LoVo (cell line): ENCODE data around the gene C11orf42.
A peak's percentile ranks its signal among the peaks of the same experiment; 100 is the strongest.

Source experiments
- DNase-seq: peaks from one replicate; pipeline ENCODE4 v3.0.0-alpha.2; 2016; ENCODE audit warnings: low spot score

C11orf42 gene, protein sequence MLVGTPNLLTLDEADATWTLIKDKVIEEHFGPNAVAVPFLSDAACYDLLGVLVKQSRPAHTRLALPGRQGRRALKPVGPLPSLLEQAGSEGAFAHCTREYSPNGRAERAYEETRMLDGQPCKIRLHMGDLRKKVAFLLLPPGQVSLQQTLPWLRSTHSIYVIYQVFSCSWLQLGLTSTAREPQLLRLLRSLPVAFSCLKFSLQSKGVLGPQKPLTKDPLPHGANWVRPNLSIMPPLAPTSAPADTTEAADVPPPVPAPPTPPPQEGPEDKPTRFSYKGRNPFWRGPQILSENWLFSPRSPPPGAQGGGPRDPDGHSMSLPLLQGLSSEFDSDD

DNA sequence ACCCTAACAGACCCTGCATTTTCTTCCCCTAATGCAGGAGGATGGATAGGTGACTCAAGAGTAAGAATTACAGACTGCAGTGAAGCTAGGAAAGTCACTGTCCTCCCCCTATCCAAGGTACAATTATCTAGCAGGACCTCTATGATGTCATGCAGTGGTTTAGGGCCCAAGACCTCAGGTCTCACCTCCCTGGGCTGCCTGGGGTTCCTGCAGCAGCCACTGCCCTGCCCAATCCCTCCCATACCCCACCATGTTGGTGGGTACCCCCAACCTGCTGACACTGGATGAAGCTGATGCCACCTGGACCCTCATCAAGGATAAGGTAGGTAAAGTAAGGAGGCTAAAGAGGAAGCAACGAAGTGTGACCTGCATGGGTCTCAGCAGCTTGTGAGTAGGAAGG lies at the start of gene C11orf42:
Gene C11orf42, plus strand, starts transcription at position 192 of the 400 bp plus-strand sequence. Its CDS starts 59 bp downstream, at position 251.
- no peak for DNase-seq

DNA sequence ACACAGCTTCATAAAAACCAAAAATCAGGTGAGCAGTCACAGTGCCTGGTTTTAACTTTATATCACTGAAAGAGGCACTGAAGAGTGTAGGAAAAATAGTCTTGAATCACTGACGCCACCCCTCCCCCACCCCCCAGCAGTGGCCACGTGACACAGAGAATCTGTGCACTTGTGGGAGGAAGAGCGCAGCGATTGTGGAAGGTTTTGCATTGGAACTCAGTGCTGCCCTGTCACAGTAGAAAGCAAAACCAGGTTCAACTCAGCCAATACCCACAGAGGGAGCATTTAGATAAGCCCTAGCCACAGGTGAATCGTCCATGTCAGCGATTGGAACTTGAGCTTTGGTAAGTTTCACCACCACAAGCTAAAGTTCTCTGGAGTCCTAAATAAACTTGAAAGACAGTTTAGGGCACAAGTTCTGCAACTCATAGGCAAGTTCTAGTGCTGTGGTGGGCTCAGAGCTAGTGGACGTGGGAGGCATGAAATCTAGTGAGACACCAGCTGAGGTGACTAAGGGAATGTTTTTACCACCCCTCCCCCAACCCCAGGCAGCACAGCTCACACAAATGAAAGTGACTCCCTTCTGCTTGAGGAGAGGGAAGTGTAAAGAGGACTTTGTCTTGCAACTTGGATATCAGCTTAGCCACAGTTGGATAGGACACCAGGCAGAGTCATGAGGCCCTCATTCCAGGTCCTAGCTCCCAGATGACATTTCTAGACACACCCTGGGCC lies 48.6 kb upstream of the C11orf42 start:
- DNase-seq = no peak

DNA sequence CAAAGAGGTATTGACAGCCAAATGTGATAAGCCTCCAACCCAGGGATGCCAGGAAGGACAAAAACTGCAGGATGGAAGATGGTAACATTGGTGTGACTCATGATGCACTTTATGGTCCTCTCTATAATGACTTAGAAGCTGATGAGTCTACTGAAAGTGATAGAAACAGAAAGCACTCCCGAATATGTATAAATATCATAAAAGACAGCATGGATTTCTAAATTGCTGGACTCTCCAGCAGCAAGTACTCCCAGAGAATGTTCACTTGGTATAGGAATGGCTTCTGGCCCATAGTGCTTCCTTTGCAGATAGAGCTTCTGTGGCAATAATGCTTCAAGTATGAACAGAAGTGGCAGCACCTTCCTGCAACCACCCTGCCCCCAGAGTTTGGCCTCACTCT lies 35.1 kb upstream of the C11orf42 start, which contains the start of gene OR52B2:
Gene OR52B2, minus strand, starts transcription at position 101 of the 400 bp plus-strand sequence. Its CDS starts 0 bp downstream, at position 101.
- no peak for DNase-seq

DNA sequence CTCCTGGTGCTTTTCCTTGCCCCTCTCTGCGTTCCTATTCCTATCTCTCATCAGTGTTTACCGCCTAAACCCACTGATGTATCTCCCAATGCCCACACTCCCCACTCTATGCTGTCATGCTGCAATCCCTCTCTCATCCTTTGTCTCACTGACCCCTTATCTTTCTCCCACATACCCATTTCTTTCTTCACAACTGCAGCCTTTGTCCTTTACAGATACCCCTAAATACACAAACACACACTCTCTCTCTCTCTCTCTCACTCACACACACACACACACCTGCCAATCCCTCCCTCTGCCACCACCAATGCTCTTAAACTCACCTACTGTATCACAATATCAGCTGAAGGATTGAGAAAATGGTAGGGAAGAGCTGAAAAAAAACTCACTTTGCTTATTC lies 29.9 kb upstream of the C11orf42 start:
- no peak for DNase-seq

DNA sequence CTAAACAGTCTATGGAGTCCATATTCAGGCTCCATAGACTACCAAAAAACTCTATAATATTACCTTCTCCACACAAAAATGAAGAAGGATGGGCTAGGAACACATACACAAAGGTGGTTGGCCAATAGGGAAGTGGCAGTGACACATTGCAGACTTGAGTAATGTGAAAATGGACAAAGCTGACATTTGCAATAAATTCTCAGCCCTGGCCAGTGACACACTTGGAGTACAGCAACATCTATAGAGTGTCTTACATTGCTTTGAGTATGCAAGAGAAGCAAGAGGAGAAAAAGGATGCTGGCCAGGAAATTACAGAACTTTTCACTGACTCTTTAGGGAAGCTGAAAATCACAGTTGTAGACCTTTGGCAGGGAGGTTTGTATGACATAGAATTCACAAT lies 13.6 kb upstream of the C11orf42 start:
- no peak for DNase-seq

DNA sequence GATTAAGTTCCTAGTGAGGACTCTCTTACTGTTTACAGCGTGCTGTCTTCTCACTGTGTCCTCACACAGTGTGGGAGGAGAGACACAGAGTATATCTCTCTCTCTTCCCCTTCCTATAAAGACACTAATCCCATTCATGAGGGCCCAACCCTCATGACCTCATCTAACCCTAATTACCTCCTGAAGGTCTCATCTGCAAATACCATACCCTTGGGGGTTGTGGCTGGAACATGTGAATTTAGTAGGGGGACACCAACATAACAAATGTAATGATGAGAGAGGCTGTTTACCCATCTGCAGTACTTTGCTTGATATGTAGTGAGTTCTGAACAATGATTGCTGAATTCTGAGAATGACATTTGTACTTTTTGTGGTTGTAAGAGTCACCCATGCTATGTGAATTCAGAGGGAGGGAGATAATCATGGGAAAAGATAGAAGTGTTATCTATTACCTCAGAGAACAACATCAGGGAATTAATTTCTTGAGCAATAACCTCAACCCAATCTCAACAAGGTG lies 11.2 kb upstream of the C11orf42 start:
- no peak for DNase-seq

DNA sequence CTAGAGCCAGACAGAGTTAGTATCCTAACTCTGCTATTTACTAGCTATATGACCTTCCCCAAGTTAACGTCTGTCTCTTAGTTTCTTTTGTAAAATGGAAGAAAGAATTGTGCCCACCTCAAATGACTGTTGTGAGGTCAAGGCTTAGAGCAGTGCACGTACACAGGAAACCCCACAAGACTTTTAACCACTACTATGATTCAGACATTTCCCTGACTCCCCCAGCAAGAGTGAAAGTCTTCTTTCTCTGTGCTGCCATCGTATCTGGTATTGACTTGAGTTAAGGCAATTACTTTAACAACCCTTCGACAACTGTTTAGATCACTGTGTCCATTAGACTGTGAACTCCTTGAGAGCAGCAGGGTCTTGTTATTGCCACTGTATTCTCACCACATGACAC lies 9.0 kb upstream of the C11orf42 start:
- no peak for DNase-seq

DNA sequence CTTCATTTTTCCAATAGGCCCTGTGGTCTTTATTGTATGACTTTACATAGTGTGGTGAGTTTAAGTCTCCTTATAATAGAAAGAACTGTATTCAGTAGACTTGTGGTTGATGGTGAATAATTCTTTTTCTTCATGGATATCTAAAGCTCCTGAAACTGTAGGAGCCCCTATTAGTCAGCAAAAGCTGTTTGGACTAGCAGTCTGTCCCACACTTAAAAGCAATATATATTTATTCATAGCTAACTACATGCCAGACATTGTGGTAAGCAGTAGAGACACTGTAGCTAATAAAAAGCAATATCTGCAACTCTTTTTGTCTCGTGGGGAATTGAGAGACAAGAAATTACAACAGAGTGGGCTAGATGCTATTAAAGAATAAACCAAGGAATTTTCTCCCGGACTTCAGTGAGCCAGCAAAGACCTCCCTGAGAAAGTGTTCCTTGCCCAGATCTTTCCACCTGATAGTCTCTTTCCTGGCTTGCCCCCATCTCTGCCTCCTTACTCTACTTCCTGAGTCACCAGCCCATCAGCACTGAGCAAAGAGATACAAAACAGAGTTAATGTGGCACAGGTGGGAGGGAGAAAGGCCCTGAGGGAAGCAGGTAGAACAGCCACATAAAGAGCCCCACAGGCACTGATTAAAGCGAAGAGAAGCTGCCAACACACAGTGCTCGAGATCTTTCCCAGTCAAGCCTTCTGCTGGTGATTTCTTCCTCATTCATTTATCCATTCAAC lies 7.7 kb upstream of the C11orf42 start:
- no peak for DNase-seq

DNA sequence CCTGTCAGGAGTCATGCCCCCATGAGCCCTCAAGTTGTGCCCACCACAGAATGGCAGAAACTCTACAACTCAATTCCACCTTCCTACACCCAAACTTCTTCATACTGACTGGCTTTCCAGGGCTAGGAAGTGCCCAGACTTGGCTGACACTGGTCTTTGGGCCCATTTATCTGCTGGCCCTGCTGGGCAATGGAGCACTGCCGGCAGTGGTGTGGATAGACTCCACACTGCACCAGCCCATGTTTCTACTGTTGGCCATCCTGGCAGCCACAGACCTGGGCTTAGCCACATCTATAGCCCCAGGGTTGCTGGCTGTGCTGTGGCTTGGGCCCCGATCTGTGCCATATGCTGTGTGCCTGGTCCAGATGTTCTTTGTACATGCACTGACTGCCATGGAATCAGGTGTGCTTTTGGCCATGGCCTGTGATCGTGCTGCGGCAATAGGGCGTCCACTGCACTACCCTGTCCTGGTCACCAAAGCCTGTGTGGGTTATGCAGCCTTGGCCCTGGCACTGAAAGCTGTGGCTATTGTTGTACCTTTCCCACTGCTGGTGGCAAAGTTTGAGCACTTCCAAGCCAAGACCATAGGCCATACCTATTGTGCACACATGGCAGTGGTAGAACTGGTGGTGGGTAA lies 6.1 kb upstream of the C11orf42 start, which contains the start of gene OR52W1:
Gene OR52W1, plus strand, starts transcription at position 51 of the 637 bp plus-strand sequence. Its CDS starts 0 bp downstream, at position 51.
- no peak for DNase-seq

DNA sequence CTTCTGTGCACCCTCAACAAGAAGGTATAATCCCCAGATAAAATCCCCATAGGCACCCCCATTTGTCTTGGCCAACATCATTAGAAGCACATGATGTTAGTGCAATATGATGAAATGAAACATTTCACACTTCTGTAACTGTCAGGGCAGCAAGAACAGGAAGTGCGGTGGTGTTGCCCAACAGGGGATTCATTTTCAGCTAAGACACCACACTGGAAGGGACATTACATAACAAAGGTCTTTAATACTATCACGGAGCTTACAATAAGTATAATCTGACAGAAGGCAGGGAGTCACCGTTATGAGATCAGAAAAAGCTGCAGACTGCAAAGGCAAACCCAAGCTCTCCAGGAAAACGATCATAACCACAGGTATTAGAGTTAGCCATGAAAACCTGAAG lies 4.4 kb upstream of the C11orf42 start:
- no peak for DNase-seq

DNA sequence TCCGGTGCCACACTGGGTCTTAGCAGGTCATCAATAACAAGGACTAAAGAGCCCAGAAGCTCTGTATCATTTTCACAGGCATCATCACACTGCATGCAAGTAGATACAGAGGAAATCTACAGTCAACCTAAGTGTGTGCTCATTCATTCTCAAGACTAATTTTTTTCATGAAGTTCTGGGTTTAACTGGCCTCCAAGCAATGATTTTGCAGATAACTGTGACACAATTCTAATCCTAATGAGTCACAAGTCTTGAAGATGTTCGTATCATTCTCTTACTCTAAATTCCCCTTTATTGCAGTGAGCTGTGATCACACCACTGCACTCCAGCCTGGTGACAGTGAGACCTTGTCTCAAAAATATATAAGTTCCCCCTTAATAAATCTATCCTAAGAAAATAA lies 3.9 kb upstream of the C11orf42 start:
- no peak for DNase-seq

DNA sequence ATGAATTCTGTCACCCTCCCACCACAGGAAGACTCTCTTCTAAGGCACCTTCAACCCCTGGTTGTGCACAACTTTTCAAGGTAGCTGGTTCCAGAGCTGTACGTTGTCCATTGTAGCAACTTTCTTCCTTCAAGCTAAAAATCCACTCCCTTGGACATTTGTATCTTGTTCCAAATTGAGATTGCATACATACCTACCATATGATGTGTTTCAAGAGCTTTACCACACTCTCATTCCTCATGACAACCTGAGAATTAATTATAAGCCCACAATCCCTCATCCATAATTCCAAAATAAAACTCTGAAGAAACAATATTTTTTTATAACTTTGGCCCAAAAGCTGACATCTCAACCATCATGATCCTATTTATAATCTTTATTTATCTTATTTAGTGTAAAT lies 3.3 kb upstream of the C11orf42 start:
- DNase-seq = no peak

DNA sequence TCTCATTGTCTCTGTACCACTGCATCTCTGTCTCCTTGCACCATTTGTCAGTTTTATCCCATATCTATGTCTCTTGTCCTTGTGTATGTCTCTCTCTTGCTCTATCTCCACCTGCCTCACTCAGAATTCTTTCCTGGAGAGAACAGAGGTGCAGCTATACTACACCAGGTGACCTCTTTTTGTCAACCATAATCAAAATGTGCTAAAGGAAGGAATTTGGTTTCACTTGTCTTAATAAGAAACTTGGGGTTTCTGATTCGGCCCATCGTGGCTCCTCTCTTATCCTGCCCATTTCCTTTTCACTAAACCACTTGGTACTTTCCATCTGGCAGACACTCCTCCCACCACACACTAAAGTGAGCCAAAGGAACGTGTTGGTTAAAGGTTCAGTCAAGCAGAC lies 2.0 kb upstream of the C11orf42 start:
- DNase-seq = no peak

DNA sequence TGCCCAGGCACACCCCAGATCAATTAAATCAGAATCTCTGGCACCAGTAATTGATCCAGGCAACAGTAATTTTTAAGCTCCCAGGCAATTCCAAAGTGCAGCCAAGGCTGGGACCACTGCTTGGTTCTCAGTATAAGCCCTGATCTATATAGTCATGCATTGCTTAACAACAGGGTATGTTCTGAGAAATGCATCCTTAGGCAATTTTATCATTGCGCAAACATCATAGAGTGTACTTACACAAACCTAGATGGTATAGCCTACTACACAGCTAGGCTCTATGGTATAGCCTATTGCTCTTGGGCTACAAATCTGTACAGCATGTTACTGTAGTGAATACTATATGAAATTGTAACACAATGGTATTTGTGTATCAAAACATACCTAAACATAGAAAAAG lies 651 bp upstream of the C11orf42 start:
- no peak for DNase-seq

DNA sequence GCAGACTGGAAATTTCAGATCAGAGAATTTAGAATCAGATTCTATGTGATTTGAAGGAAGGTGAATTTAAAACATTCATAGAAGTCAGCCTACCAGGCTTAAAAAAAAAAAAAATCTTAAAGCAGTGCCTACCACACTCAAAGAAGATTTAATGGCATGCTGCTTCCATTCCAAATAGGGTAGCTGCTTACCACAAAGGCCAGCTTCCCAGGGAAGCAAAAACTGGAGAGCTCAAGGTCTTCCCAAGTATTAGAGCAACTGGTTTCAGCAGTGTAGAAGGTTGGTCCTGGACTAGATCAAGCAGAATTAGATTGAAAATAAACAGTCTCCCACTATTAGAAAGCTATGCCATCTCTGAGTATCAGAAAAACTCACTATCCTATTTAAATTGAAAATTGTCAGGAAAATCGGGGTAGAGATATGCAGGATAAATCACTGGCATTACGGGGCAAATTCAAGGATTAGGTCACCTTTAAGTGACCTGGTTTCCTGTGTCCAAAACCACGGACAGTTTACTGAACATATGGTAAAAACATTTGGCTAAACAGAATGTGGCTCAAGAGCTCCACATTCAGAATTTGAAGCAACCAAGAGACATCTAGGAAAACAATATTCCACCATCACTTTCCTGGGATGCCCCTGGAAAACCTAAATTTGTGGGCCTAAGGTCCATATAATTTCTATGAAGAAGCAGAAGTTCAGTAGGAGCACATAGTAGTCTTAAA lies 1.3 kb downstream of the C11orf42 start:
- no peak for DNase-seq

DNA sequence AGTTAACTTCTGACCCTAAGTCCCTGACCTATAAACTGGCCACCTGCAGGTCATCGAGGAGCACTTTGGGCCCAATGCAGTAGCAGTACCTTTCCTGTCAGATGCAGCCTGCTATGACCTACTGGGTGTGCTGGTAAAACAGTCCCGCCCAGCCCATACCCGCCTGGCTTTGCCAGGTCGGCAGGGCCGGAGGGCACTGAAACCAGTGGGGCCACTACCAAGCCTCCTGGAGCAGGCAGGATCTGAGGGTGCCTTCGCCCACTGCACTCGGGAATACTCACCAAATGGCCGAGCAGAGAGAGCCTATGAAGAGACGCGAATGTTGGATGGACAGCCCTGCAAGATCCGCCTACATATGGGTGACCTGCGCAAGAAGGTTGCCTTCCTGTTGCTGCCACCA lies 4.4 kb downstream of the C11orf42 start:
- no peak for DNase-seq

DNA sequence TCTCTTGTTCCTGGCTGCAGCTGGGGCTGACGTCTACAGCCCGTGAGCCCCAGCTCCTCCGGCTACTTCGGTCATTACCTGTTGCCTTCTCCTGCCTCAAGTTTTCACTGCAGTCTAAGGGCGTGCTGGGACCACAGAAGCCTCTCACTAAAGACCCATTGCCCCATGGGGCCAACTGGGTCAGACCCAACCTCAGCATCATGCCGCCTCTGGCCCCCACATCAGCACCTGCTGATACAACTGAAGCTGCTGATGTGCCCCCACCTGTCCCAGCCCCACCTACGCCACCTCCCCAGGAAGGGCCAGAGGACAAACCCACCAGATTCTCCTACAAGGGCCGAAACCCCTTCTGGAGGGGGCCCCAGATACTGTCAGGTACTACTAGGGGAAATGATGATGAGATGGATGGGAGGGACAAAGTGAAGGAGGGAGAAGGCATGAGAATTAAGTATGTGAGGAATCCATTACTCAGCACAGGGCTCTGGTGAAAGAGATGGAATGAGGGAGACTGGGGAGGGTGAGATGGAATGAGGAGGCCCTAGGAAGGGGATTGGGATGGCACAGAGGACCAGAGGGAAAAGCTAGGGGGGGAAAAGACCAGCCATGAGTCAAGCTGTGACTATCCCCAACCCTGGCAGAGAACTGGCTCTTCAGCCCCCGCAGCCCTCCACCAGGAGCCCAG lies 5.1 kb downstream of the C11orf42 start:
- no peak for DNase-seq

DNA sequence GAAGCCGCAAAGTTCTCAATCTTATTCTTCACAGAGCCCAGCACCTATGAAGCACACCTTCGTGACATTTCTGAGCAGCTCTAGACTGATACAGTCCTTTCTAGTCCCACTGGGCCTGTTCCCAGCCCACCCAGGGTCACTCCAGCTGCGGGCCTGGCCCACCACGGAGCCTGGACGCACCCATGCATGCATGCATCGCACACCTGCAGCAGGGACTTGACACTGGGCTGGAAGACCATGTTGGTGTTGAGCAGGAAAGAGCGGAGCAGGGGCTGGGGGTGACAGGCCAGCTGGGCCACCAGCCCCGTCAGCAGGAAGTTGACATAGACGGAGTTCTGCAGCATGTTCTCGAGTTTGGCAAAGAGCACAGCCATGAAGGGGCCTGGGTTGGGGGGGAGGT lies 9.2 kb downstream of the C11orf42 start:
- DNase-seq = no peak

DNA sequence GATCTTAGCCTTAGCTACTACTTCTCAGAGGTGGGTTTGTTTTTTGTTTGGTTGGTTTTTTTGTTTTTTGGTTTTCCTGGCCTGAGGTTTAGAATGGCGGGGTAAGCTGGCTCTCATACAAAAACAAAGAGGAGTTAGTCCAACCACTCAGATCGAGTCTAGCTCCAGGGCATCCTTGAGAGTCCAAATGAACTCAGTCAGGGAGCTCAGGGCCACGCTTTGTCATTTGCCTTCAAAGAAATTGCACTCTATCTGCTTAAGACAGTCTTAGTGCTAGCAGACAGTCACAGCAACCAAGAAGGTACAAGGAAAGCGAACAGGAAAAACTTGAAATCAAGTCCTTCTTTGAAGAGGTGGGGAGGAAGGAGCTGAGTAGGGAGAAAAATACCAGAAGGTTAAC lies 11.1 kb downstream of the C11orf42 start:
- DNase-seq = no peak

DNA sequence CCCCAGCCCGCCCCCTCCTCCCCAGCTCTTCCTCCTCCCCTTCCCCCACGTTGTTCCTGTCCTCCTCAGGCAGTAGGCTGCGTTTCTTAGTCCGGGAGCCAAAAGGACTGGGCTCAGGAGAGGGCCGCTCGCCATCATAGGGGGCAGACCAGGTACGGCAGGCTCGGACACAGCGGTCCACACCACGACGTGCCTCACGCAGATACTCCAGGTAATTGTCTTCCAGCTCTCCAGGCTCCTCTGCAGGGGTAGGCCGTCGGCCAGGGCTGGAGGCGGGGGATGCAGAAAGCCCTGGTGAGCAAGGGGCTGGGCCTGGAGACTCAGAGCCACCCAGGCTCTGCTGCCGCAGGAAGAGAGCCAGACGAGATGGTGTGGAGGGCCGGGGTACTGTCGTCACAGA lies 12.4 kb downstream of the C11orf42 start:
- no peak for DNase-seq

DNA sequence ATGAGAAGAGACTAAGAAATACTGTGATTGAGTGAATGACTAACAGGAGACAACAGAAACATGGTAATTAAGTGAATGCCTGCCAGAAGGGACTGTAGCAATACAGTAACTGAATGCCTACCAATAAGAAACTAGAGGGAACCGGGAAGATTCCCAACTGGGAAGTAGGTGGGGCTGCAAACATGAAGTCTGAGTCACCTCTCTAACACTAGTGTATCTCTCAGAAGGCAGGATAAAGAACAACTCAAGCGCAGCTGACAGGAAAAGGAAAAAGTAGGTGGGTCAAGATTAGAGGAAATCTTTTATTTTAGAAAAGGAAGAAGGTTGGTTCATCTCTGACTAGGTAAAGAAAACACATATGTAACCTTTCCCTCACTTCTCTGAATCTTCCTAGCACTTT lies 14.0 kb downstream of the C11orf42 start:
- DNase-seq = peak; percentile 23
